Suprapubic skin (tissue), 4 donors: ENCODE results near the gene JPT1. TPM values are rescaled to one million over a fixed set of nuclear protein-coding genes. Genes with fewer than 3 reads are reported as not detected.

Source experiments
- DNase-seq, 2 donors: peaks; one replicate each; pipeline ENCODE4 v3.0.0-alpha.2; 2019; ENCODE audit warnings: low spot score in 2 of 2
- H3K27ac ChIP-seq: fragments of 200-600 bp; sonication (generic); one replicate; pipeline ENCODE4 v1.5.1; 2019
- H3K27me3 ChIP-seq: fragments of 200-600 bp; sonication (generic); one replicate; pipeline ENCODE4 v1.5.1; 2019
- H3K36me3 ChIP-seq: fragments of 200-600 bp; sonication (generic); one replicate; pipeline ENCODE4 v1.5.1; 2019
- H3K4me1 ChIP-seq: fragments of 200-600 bp; sonication (generic); one replicate; pipeline ENCODE4 v1.5.1; 2019
- H3K4me3 ChIP-seq: fragments of 200-600 bp; sonication (generic); one replicate; pipeline ENCODE4 v1.5.1; 2019; ENCODE audit warnings: mild to moderate bottlenecking
- H3K9me3 ChIP-seq: fragments of 200-600 bp; sonication (generic); one replicate; pipeline ENCODE4 v1.5.1; 2019
- CTCF ChIP-seq, 2 donors: fragments of 200-600 bp in 1 of 2; fragments of 450-650 bp in 1 of 2; sonication (generic) in 1 of 2; IDR thresholded peaks; one replicate each; pipeline ENCODE4 v1.5.1; 2016 to 2019; ENCODE audit warnings: antibody characterized with exemption in 2 of 2, mild to moderate bottlenecking in 1 of 2, moderate library complexity in 1 of 2
- EP300 ChIP-seq: sonication (generic); formaldehyde crosslinking; IDR thresholded peaks from one replicate; pipeline ENCODE4 v1.6.1; 2017; ENCODE audit warnings: antibody characterized with exemption
- POLR2A ChIP-seq, 2 donors: fragments of 450-650 bp; IDR thresholded peaks; one replicate each; pipeline ENCODE4 v1.6.1; 2017; ENCODE audit warnings: antibody characterized with exemption in 2 of 2, mild to moderate bottlenecking in 2 of 2, moderate library complexity in 2 of 2
- POLR2AphosphoS5 ChIP-seq, 3 donors: sonication (generic); formaldehyde crosslinking; IDR thresholded peaks; one replicate each; pipeline ENCODE4 v1.6.1; 2017; ENCODE audit warnings: antibody characterized with exemption in 3 of 3
- WGBS: methylation state at CpG from one replicate; pipeline ENCODE4 v1.1.5; 2018; 5-methylcytosine and 5-hydroxymethylcytosine counted together
- total RNA-seq, 4 donors: library from RNA; depleted of rRNA; stranded (reverse); fragments of >200 nt; gene quantifications; one replicate each; pipeline ENCODE4 v1.1.0, GENCODE V29; 2016

The JPT1 gene
- total RNA-seq, 4 donors from 2014 or later, result 37.9 to 55.9 (median 50.4) TPM

- WGBS, result 94% methylated on average over 21 of the region's 31 CpGs
- no peak for DNase-seq
- H3K27me3 ChIP-seq, result no peaks in the 10 kb centered on the region
- peaks cover 28% of the 10 kb centered on the region for H3K36me3 ChIP-seq
- no peak for TF ChIP-seq POLR2AphosphoS5 (IDR thresholded peaks at IDR 0.05)
- TF ChIP-seq POLR2A (IDR thresholded peaks at IDR 0.05), result no peak
- no peak for TF ChIP-seq CTCF (IDR thresholded peaks at IDR 0.05)
- TF ChIP-seq EP300, result no peak
- no peak overlapping the region for H3K4me3 ChIP-seq
- H3K9me3 ChIP-seq, result no peaks in the 10 kb centered on the region
- peaks cover 27% of the 10 kb centered on the region for H3K4me1 ChIP-seq
- H3K27ac ChIP-seq, result no peak overlapping the region
Measured at GRCh38 chr17:75099881-75100595, 54.3 kb downstream of the JPT1 start.

- DNase-seq, result no peak
- Histone ChIP-seq H3K9me3 (no peaks in the 10 kb centered on the region), H3K27me3 (no peaks in the 10 kb centered on the region), H3K4me3 (no peak overlapping the region), H3K4me1 (peaks cover 39% of the 10 kb centered on the region), H3K36me3 (peaks cover 21% of the 10 kb centered on the region), H3K27ac (no peak overlapping the region)
- TF ChIP-seq POLR2A (IDR thresholded peaks at IDR 0.05), result no peak
- TF ChIP-seq CTCF (IDR thresholded peaks at IDR 0.05), result no peak
- TF ChIP-seq POLR2AphosphoS5 (IDR thresholded peaks at IDR 0.05), result no peak
- TF ChIP-seq EP300, result no peak
- WGBS, result 86% methylated on average over 7 of the region's 7 CpGs
Measured at GRCh38 chr17:75098861-75099260, 55.5 kb downstream of the JPT1 start.

- 92% methylated on average over 7 of the region's 7 CpGs for WGBS
- no peak overlapping the region for H3K27ac ChIP-seq
- peaks cover 49% of the 10 kb centered on the region for H3K4me1 ChIP-seq
- peaks cover 21% of the 10 kb centered on the region for H3K36me3 ChIP-seq
- TF ChIP-seq EP300 (no peak), CTCF (IDR thresholded peaks at IDR 0.05) (no peak), POLR2AphosphoS5 (IDR thresholded peaks at IDR 0.05) (no peak), POLR2A (IDR thresholded peaks at IDR 0.05) (no peak)
- no peaks in the 10 kb centered on the region for H3K9me3 ChIP-seq
- DNase-seq, result no peak
- H3K4me3 ChIP-seq, result no peak overlapping the region
- H3K27me3 ChIP-seq, result no peaks in the 10 kb centered on the region
Measured at GRCh38 chr17:75097865-75098264, 56.4 kb downstream of the JPT1 start.

GRCh38 chr17:75096082-75096625, 58.2 kb downstream of the JPT1 start:
- WGBS, result 33% methylated on average over 14 of the region's 14 CpGs
- peaks cover 63% of the 10 kb centered on the region for H3K4me1 ChIP-seq
- DNase-seq, result no peak

GRCh38 chr17:75094871-75095399, 59.4 kb downstream of the JPT1 start:
- H3K27ac ChIP-seq, result peak overlapping the region; percentile 42
- H3K27me3 ChIP-seq, result no peaks in the 10 kb centered on the region
- TF ChIP-seq POLR2AphosphoS5 (IDR thresholded peaks at IDR 0.05), result no peak
- TF ChIP-seq POLR2A (IDR thresholded peaks at IDR 0.05), result no peak
- no peak for TF ChIP-seq CTCF (IDR thresholded peaks at IDR 0.05)
- WGBS, result 77% methylated on average over 10 of the region's 16 CpGs
- peaks cover 12% of the 10 kb centered on the region for H3K36me3 ChIP-seq
- peaks cover 72% of the 10 kb centered on the region for H3K4me1 ChIP-seq
- DNase-seq, result no peak
- H3K9me3 ChIP-seq, result no peaks in the 10 kb centered on the region
- no peak overlapping the region for H3K4me3 ChIP-seq

More at GRCh38 chr17:75096082-75096625, 58.2 kb downstream of the JPT1 start:
- Histone ChIP-seq H3K27ac (peak overlapping the region; percentile 73), H3K4me3 (no peak overlapping the region), H3K9me3 (no peaks in the 10 kb centered on the region), H3K27me3 (no peaks in the 10 kb centered on the region), H3K36me3 (peaks cover 21% of the 10 kb centered on the region)
- no peak for TF ChIP-seq POLR2A (IDR thresholded peaks at IDR 0.05)
- peak in 1 of 3 donors; percentile 35 for TF ChIP-seq POLR2AphosphoS5 (IDR thresholded peaks at IDR 0.05)
